RPMI7951 (cell line): ENCODE data around the gene TRAPPC3L. TPM values are rescaled to one million over a fixed set of nuclear protein-coding genes. Genes with fewer than 3 reads are reported as not detected.

Experiments used
- DNase-seq: peaks from one replicate; pipeline ENCODE4 v3.0.0-alpha.2; 2012; ENCODE audit warnings: low read depth
- total RNA-seq: library from RNA; depleted of rRNA; stranded (reverse); fragments of >200 nt; shearing (Covaris generic); gene quantifications from 2 replicates; pipeline ENCODE4 v1.2.3, GENCODE V29; 2014; rRNA removed

The TRAPPC3L gene
- total RNA-seq, result not detected in 2 replicates

DNA sequence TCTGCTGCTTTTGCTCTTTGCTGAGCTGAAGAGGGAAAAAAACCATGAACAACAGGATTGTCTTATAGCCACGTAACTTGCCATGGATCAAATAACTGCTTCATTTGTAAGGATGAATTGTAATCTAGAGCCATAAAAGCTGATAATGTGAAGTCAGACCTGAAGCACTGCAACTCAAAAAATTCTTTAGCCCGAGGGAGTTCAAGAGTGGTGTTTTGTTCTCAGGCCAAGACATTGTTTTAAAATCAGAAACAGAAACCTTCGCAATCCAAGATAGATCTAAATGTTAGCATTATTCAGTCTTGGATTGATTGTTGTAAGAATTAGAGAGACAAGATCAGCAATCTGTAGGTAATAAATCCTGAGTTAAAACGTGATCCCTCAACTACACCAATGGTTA, at the start of gene TRAPPC3L:
TRAPPC3L (minus strand) TSS at position 34 of the 400 bp plus-strand sequence. CDS start 170 bp downstream, outside the sequence.
- DNase-seq, result no peak

DNA sequence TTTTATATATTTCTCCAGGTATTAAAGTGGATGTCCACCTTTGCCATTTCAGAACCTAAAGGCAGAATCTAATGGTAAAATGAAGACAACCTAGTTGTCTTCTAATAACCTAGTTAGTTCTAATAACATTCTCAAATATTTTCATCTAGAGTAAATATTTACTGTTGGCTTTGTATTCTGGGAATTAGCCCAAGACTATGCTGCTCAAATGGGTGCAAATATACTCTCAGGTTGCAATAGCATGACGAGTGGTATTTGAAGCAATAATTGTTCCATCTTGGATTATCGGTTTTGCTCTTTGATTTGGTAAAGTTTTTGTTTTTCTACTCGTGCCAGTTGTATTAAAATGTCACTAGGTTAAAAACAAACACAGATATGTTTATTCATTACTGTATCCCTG, 49.8 kb upstream of the TRAPPC3L start:
- no peak for DNase-seq

DNA sequence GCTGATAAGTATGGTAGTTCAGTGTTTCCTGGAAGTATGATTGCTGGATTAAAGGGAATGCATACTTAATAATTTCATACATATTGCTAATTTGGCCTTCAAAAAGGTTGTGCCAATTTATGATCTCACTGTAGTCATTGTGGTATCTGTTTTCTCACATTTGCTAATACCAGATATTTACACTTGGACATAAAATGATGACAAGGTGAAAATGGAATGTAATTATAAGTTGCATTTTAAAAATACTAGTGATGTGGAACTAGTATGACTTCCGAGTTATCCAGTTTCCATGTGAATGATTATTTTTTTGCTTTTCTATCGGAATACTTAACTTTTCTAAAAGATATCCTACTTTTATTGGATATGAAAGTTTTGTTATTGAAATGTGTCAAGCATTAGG, 41.3 kb upstream of the TRAPPC3L start:
- no peak for DNase-seq

DNA sequence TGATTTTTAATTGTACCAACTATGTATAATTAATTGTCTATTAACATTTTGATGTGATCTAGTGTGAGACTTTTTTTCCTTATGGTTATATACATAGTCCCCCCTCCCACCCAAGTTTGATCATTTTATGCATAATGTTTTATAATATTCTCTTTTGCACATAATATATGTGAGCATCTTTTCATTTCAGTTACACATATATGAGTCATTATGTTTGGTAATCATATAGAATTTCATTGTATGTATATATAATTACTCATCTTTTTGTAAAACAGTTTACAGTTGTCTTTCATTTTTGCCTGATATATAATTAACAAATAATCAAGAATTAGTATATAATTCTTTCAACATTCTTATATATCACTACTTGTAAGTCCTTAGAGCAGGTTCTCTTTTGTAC, 40.8 kb upstream of the TRAPPC3L start:
- no peak for DNase-seq

DNA sequence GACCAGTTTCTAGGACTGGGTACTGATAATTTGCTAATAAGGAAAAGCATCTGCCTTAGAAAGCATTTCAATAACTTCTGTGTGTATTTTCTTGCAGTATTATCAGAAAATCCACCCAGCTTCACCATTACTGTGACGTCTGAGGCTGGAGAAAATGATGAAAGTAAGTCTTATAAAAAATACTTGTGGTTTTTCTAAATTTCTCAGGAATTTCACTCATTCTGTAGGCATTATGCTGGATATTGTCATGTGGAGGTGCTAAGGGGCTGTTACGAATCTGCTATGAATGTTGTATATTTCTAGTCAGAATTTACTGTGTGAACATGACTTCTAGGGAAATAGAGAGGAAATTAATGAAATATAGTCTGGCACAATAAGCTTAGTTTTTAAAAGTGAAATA, 34.7 kb upstream of the TRAPPC3L start:
- DNase-seq, result no peak

DNA sequence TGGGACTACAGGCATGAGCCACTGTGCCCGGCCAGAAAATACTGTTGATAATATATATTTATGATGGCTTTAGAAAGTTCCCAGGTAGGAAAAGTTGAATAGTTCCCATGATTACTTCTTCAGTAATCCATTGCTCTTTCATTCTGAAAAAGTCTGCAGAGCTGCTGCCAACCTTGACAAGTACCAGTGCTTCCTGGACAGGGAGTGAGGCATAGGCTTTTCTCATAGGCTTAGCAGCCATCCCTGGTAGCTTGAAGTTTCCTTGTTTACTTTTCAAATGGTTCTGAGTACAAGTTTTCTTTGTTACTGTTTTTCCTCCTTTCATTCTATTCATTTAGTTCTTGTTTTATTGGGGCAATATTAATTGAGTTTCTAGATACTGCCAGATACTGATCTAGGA, 33.7 kb upstream of the TRAPPC3L start:
- no peak for DNase-seq

DNA sequence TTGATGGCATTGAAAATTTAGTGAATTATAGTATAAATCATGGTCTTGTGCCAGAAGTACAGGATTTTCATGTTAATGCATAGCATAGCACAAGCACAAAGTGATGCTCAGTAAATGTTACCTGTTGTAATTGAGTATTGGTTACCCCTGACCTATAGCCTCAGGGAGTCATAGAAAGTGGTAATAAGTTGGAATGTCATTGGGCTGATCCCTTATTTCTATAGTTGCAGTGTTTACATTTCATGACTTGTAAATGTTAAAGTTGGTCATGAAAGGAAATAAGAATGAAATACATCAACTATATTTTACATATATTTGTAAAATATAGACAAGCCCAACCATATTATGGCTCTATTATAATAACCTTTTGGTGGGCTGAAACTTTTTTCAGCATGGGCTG, 32.9 kb upstream of the TRAPPC3L start:
- no peak for DNase-seq

DNA sequence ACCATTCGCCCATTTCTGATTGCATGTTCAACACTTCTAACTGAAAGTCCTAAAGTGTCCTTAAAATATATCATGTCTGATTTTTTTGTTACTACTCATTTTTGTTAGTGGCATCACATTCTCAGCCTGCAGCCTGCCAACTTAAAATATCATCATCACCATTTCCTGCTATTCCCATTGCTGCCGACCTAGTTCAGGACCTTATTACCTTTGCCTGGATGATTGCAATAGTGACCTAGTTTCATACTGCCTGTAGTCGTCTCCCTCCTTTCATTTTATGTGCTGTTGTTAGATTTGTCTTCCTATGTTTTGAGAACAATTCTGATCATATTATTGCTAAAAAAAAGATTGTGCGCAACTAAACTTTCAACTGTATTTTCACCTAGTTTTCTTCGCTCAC, 32.0 kb upstream of the TRAPPC3L start:
- DNase-seq, result no peak

DNA sequence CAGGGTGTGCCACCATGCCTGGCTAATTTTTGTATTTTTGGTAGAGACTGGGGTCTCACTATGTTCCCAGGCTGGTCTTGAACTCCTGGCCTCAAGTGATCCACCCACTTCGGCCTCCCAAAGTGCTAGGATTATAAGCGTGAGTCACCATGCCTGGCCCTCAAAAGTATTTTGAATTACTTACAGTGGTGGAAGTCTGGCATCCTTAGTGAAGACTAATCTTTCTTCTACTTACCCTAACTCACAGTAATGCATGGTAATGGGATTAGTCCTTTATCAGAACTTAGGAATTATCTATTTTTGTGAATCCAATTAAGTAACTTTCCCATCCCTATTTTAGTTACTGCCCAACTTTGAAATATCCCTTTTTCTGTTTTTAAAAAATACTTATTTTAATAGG, 29.7 kb upstream of the TRAPPC3L start:
- DNase-seq, result no peak

DNA sequence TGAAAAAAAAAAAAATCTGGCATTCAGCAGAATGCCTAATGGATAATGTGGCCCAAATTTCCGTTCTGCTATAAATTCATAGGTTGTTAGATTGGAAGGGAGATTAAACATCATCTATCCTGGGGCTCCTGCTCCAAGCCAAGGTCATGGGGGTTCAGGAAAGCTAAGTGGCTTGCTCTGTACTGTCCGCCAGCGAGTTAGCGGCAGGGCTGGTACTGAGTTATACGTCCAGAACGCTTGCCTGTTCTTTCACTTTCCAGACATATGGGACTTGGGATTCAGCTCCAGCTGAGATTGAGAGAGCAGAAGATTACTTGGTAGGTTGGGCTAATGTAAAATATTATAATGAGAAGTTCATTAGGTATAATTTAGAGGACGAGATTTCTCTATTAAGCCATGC, 26.7 kb upstream of the TRAPPC3L start:
- DNase-seq, result peak; percentile 53

DNA sequence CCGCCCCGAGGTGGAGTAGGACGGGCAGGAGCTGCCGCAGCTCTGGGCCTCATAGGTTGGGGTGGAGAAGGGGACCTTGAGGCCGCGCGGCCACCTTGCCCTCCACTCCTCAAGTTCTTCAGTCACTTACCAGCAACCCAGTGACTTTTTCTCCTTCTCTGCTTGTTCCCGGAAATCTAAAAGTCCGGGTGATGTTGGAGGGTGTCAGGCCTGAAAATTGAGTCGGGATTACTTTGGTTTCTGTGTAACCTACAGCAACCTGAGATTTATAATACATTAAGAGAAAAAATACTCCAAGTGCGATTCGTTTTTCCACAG, 26.2 kb upstream of the TRAPPC3L start:
- DNase-seq, result no peak

DNA sequence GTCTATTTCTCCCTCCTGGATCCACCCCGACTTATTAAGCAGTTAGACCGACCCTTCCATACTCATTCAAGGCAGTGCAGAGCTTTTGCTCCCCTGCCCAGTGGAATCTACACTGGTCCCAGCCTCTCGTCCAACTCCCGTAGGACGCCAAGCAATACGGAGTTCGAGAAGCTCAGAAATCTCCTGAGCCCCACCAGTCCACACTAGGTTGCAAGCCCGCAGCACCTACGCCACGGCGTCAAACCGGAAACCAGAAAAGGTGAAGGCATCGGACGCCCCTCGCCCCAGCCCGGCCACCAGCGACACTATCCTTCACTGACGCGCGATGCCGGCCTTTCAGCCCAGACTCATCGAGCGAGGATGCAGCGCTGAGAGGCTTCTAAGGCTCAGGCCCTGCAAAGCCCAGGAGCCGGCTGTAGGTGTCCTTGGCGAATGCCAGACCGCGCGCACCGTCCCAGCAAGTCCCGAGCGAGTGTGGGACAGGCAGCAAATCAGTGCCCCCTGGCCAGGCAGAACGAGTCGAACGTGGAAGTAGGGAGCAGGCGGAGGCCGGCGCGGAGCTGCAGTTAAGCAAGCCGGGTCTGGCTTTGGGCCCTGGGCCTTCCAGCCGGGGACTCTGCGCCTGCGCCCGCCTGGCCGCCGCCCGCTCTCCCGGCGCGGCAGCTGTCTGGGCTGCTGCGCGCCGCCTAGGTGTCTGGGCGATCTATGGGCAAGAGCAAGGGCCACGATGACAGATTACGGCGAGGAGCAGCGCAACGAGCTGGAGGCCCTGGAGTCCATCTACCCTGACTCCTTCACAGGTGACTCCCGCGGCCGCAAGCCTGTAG, 25.6 kb upstream of the TRAPPC3L start, which contains the start of gene RWDD1:
RWDD1 (plus strand) TSS at position 649 of the 827 bp plus-strand sequence; CDS start at position 728, 79 bp downstream.
- DNase-seq, result peak; percentile 99

DNA sequence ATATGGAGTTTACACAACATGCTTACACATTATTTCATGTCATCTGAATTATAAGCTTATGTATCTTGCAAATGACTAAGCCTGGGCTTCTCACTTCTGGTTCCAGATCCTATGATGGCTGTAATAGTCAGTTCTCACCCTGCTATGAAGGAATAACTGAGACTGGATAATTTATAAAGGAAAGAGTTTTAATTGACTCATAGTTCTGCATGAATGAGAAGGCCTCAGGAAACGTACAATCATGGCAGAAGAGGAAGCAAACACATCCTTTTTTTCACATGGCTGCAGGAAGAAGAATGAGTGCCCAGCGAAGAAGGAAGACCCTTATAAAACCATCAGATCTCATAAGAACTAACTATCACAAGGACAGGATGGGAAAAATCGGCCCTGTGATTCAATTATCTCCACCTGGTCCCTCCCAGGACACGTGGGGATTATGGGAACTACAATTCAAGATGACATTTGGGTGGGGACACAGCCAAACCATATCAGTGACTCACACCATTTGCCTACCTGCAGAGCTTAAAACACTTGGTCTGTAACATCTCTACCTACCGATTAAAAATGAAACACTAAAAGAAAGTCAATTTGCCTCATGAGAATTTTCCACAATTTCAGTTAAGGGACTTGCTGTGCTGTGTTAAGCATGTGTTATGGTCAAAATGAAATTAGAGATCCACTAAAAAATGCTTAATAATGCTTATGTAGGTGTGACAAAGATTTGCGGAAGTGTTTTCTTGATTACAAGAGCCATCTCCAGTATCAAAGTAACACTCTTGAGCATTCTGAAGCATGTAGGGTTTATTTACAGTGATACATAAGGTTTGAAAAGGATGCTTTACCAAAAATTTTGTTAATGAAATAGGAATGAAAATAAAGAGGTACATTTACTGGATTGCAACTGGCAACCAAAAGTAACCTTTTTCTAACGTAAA, 23.6 kb upstream of the TRAPPC3L start:
- DNase-seq, result no peak

DNA sequence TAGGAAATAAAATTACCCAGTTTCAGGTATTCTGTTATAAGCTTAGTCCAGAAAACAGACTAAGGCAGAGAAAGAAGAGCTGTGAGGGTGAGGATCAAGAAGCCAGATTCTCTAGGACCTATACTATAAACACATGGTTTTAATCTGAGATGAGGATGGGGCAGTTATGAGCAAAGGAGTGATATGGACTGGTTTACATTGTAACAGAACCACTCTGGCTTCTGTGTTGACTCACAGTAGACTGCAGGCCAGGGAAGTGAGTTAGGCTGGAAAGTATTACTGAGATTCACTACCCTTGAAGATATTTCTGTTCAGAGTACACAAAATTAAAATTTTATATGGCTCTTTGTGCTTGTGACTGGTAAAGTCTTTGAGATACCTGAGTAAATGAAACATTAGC, 22.6 kb upstream of the TRAPPC3L start:
- no peak for DNase-seq

DNA sequence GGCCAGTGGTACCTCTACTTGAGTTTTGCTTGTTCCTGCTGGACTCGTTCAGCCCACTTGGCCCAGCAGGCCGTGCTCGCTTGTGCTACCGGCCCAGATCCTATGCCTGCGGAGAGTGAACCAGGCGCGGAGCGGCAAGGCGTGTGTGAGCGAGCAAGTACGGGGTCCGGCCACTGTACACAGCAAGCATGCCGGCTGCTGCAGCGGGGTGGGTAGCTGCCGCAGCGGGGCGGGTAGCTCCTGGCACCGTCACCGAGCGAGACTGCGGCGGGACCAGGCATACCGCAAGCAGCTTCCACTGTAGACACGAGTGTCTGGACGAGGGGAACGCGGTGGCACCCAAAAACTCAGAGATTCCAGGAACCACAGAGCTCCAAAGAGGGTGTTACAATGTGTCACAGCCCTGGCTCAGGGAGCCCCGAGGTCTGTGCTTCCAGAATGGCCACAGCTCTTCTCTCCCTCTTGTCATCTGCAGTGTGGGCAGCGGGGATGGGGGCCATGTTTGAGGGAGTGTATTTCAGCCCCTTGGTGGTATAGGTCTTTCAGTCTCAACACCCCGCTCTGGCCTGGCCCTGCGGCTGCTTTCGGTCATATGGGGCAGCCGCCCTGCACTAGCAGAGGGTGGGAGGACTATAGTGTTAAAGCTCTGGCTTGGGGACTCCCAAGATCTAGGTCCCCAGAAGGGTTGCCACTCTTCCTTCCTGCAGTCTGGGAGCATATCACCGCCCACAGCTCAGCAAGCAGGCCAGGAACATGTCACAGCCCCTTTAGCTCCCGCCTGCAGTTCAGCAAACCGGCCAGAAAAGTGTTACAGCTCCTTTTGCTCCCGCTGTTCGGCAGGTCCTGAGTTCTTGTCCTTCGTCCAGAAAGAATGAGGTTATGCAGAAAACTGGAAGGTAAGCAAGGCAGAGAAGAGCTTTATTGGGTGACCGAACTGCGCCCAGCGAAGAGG, 19.7 kb upstream of the TRAPPC3L start:
- peak; percentile 9 for DNase-seq

DNA sequence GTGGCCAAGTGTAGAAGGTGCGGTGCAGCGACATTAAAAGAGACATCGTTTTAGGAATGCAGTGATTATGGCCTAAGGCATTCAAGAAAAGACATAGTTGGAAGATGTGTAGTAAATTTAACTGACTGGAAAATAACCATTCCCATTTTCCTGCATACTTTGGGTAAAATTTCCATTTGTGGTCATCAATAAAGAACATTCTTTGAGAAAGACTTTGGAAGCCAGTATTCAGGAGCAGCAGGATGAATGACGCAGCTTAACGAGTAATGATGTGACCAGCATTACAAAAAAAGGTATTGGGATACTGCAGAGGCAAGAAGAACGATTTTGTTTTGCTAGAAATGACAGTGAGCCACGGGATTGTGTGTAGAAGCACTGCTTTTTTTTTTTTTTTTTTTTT, 18.8 kb upstream of the TRAPPC3L start:
- peak; percentile 39 for DNase-seq

DNA sequence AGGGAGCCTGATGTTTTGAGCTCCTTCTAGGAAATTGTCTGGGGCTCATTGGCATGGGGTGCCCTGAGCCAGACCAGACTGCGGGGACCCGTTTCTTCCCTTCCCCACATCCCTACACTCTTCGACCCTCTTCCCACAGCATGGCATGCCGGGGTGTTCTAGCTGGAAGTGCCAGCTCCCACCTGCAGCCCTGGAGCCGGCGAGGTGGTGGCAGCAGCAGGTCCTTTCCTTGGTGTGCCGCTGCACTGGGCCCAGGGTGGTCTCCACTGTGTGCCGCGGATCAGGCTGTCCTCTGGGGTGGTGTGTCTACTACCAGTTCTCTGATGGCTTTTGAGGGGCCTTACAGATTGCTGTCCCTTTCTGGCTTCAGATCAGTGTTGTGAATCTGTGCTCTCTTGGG, 18.3 kb upstream of the TRAPPC3L start:
- no peak for DNase-seq

DNA sequence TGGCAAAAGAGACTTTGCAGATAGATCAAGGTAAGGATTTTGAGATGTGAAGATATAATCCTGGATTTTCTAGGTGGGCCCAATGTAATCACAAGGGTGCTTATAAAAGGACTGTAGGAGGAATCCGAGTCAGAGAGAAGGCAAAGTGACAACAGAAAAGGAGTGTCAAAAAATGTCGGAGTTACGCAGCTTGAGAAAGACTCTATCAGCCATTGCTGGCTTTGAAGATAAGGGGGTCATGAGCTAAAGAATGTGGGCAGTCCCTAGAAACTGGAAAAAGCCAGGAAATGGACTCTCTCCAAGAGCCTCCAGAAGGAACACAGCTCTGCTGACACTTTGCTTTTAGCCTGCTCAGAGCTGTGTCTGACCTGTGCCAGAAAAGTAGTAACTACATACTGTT, 17.1 kb upstream of the TRAPPC3L start:
- DNase-seq, result no peak

DNA sequence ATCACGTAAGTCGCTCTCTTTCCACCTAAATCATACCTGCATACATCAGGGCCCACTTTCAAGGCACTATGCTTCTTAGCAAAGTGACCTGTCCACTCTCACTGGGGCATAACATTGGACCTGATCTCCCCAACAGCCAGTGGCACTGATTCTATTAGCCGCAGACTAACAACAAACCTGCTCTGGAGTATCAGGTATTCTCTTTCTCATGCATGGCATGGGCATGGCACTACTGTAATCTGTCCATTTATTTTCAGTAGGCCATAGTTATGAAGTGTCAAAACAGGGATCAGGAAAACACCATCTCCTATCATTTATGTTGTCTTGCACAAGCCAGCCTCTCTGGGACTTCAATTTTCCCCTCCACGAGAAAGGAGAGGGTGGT, 16.5 kb upstream of the TRAPPC3L start:
- no peak for DNase-seq

DNA sequence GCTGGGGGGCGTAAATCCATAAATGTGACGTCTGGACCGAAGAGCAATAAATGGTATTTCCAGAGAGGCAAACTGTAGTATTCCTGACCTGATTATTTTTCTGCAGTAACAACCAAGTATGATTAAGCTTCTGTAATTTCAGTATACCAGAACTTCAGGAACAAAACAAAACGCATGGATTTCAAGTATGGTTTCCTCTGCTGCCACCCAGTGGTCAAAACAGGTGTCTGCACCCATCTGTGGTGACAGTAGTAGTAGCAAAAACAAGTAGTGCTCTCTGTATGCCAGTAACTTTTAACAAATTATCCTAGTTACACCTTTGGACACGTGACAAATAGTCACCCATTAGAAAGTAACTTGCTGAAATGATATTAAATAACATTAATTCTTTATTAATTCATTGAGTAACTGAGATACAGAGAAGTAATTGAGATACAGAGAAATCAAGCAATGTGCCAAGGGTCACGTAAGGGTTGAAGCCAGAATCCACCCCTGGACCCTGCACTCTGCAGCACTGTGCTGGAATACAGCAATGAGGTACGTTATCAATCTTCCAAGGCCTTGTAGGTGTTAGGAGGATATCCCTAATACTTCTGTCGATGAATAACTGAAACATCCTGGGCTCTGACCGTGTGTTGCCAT, 16.0 kb upstream of the TRAPPC3L start:
- DNase-seq, result peak; percentile 67

DNA sequence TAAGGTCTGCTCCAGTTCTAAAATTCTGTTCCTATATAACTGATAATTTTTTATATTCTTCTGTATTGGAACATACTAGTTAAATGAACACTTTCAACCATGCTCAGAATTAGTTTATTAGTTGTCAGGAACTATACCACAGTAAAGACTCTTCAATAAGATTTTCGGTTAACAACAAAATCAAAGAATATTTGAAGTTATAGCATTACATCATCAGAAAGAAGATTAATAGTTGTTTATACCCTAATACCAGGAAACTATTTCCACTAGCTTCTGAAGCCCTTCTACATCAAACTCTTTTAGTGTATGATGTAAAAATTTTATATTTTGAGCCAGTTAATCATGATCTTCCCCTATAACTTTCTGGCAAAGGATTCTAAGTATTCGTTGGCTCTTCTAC, 14.6 kb upstream of the TRAPPC3L start:
- DNase-seq, result no peak
